ENCODE measurements around the gene RNF167.

RNF167 gene

GRCh38 chr17:4946312-4946976 lies 6.4 kb downstream of the RNF167 start:
- 0 out of 2 replicates have a peak overlapping the region, but pooled peaks have one; percentile 55 for H3K27ac ChIP-seq
- no peak for TF ChIP-seq FOXP2 (optimal IDR thresholded peaks at IDR 0.05; ENCODE audit: control extremely low read depth, extremely low read length, insufficient read depth)
- TF ChIP-seq EZH2 (IDR thresholded peaks at IDR 0.05): no peak
- peak; percentile 21; the same call in 1 of the 2 replicates for TF ChIP-seq POLR2AphosphoS5 (IDR thresholded peaks at IDR 0.05; ENCODE audit: borderline replicate concordance, low read depth, low read length)
- DNase-seq (ENCODE audit: low read depth, low spot score): no peak

GRCh38 chr17:4947010-4947410 lies 6.9 kb downstream of the RNF167 start:
- Histone ChIP-seq H3K4me3 (peak overlapping the region; percentile 83), H3K27ac (0 out of 2 replicates have a peak overlapping the region, but pooled peaks have one; percentile 55), H3K9ac (ENCODE audit: insufficient read length) (peak overlapping the region; percentile 90), H3K9me3 (ENCODE audit: low read depth, low read length) (no peaks in the 10 kb centered on the region), H3K36me3 (ENCODE audit: insufficient read depth, low read length) (peaks cover 49% of the 10 kb centered on the region)
- no peak for DNase-seq (ENCODE audit: low read depth, low spot score)
- TF ChIP-seq FOXP2 (optimal IDR thresholded peaks at IDR 0.05; ENCODE audit: control extremely low read depth, extremely low read length, insufficient read depth): no peak
- TF ChIP-seq EZH2 (IDR thresholded peaks at IDR 0.05): no peak
- no peak for TF ChIP-seq POLR2AphosphoS5 (IDR thresholded peaks at IDR 0.05; ENCODE audit: borderline replicate concordance, low read depth, low read length)

More at GRCh38 chr17:4946312-4946976, 6.4 kb downstream of the RNF167 start:
- peak overlapping the region; percentile 83 for H3K4me3 ChIP-seq
- H3K9ac ChIP-seq (ENCODE audit: insufficient read length): peak overlapping the region; percentile 90
- H3K9me3 ChIP-seq (ENCODE audit: low read depth, low read length): no peaks in the 10 kb centered on the region
- H3K36me3 ChIP-seq (ENCODE audit: insufficient read depth, low read length): peaks cover 50% of the 10 kb centered on the region

GRCh38 chr17:4947411-4948165 lies 7.5 kb downstream of the RNF167 start:
- peak overlapping the region; percentile 90 for H3K9ac ChIP-seq (ENCODE audit: insufficient read length)
- peak overlapping the region; percentile 97 for H3K27ac ChIP-seq
- peaks cover 43% of the 10 kb centered on the region for H3K36me3 ChIP-seq (ENCODE audit: insufficient read depth, low read length)
- no peak for TF ChIP-seq FOXP2 (optimal IDR thresholded peaks at IDR 0.05; ENCODE audit: control extremely low read depth, extremely low read length, insufficient read depth)
- no peak; the same call in 1 of the 2 replicates for TF ChIP-seq POLR2AphosphoS5 (IDR thresholded peaks at IDR 0.05; ENCODE audit: borderline replicate concordance, low read depth, low read length)
- TF ChIP-seq EZH2 (IDR thresholded peaks at IDR 0.05): no peak
- H3K9me3 ChIP-seq (ENCODE audit: low read depth, low read length): no peaks in the 10 kb centered on the region
- H3K4me3 ChIP-seq: peak overlapping the region; percentile 83
- DNase-seq (ENCODE audit: low read depth, low spot score): no peak

- H3K9ac ChIP-seq (ENCODE audit: insufficient read length): peak within 1 kb of the TSS; percentile 90
- H3K36me3 ChIP-seq (ENCODE audit: insufficient read depth, low read length): peaks cover 36% of the 10 kb centered on the region
- H3K27ac ChIP-seq: peak within 1 kb of the TSS; percentile 97
- peak; percentile 52 for DNase-seq (ENCODE audit: low read depth, low spot score)
- peak within 1 kb of the TSS; percentile 83 for H3K4me3 ChIP-seq
- peak; percentile 62; the same call in 1 of the 2 replicates for TF ChIP-seq POLR2AphosphoS5 (IDR thresholded peaks at IDR 0.05; ENCODE audit: borderline replicate concordance, low read depth, low read length)
- TF ChIP-seq FOXP2 (optimal IDR thresholded peaks at IDR 0.05; ENCODE audit: control extremely low read depth, extremely low read length, insufficient read depth): no peak
- TF ChIP-seq EZH2 (IDR thresholded peaks at IDR 0.05): no peak
- H3K9me3 ChIP-seq (ENCODE audit: low read depth, low read length): no peaks in the 10 kb centered on the region
Measured at GRCh38 chr17:4948166-4948930, 8.3 kb downstream of the RNF167 start, which contains the start of gene PFN1. Gene PFN1, minus strand, starts transcription at chr17:4948530. Its CDS starts 136 bp downstream, at chr17:4948394.

- TF ChIP-seq EZH2 (IDR thresholded peaks at IDR 0.05): no peak
- H3K9me3 ChIP-seq (ENCODE audit: low read depth, low read length): no peaks in the 10 kb centered on the region
- peak overlapping the region; percentile 97 for H3K27ac ChIP-seq
- peaks cover 33% of the 10 kb centered on the region for H3K36me3 ChIP-seq (ENCODE audit: insufficient read depth, low read length)
- peak overlapping the region; percentile 81 for H3K9ac ChIP-seq (ENCODE audit: insufficient read length)
- DNase-seq (ENCODE audit: low read depth, low spot score): no peak
- peak overlapping the region; percentile 83 for H3K4me3 ChIP-seq
Measured at GRCh38 chr17:4948931-4949320, 8.9 kb downstream of the RNF167 start.

GRCh38 chr17:4949321-4950074 lies 9.4 kb downstream of the RNF167 start:
- Histone ChIP-seq H3K9me3 (ENCODE audit: low read depth, low read length) (no peaks in the 10 kb centered on the region), H3K4me3 (peak overlapping the region; percentile 83), H3K27ac (peak overlapping the region; percentile 97), H3K36me3 (ENCODE audit: insufficient read depth, low read length) (peaks cover 27% of the 10 kb centered on the region), H3K9ac (ENCODE audit: insufficient read length) (peak overlapping the region; percentile 81)
- DNase-seq (ENCODE audit: low read depth, low spot score): no peak
- TF ChIP-seq POLR2AphosphoS5 (IDR thresholded peaks at IDR 0.05; ENCODE audit: borderline replicate concordance, low read depth, low read length) (no peak; the same call in 1 of the 2 replicates), EZH2 (IDR thresholded peaks at IDR 0.05) (no peak), FOXP2 (optimal IDR thresholded peaks at IDR 0.05; ENCODE audit: control extremely low read depth, extremely low read length, insufficient read depth) (no peak)

- no peak for DNase-seq (ENCODE audit: low read depth, low spot score)
Measured at GRCh38 chr17:4950075-4950745, 10.1 kb downstream of the RNF167 start.

More at GRCh38 chr17:4950075-4950745, 10.1 kb downstream of the RNF167 start:
- no peaks in the 10 kb centered on the region for H3K9me3 ChIP-seq (ENCODE audit: low read depth, low read length)
- no peak overlapping the region for H3K4me3 ChIP-seq
- TF ChIP-seq EZH2 (IDR thresholded peaks at IDR 0.05) (no peak), FOXP2 (optimal IDR thresholded peaks at IDR 0.05; ENCODE audit: control extremely low read depth, extremely low read length, insufficient read depth) (no peak), POLR2AphosphoS5 (IDR thresholded peaks at IDR 0.05; ENCODE audit: borderline replicate concordance, low read depth, low read length) (no peak)
- H3K36me3 ChIP-seq (ENCODE audit: insufficient read depth, low read length): peaks cover 20% of the 10 kb centered on the region
- peak overlapping the region; percentile 64 for H3K27ac ChIP-seq
- H3K9ac ChIP-seq (ENCODE audit: insufficient read length): no peak overlapping the region

Data from SK-N-MC (cell line).